Liver (tissue), 9 donors: ENCODE measurements around the gene CITED4. TPM values are rescaled to one million over a fixed set of nuclear protein-coding genes. Genes with fewer than 3 reads are reported as not detected.

ENCODE experiments used
- DNase-seq: peaks from one replicate; pipeline ENCODE4 v3.0.0-alpha.2; 2017; ENCODE audit warnings: low spot score
- H3K27ac ChIP-seq, 2 donors: one replicate each; pipeline ENCODE4 v1.7.0; 2013; ENCODE audit warnings: inconsistent platforms in 2 of 2, low read length in 2 of 2, control low read depth in 1 of 2, low read depth in 1 of 2, mild to moderate bottlenecking in 1 of 2
- H3K27me3 ChIP-seq, 4 donors: one replicate each; pipeline versions ENCODE4 v1.6.1 to v1.7.0; 2013; ENCODE audit warnings: low read length in 3 of 4, inconsistent platforms in 1 of 4, mild to moderate bottlenecking in 1 of 4, moderate library complexity in 1 of 4; ENCODE audit not compliant: control insufficient read depth in 4 of 4, insufficient read depth in 4 of 4
- H3K36me3 ChIP-seq, 4 donors: one replicate each; pipeline versions ENCODE4 v1.6.1 to v1.7.0; 2013; ENCODE audit warnings: low read length in 3 of 4, mild to moderate bottlenecking in 3 of 4, low read depth in 1 of 4, moderate library complexity in 1 of 4; ENCODE audit not compliant: control insufficient read depth in 4 of 4, insufficient read depth in 3 of 4
- H3K4me1 ChIP-seq, 4 donors: one replicate each; pipeline versions ENCODE4 v1.6.1 to v1.7.0; 2013; ENCODE audit warnings: low read length in 3 of 4, mild to moderate bottlenecking in 3 of 4, moderate library complexity in 1 of 4; ENCODE audit not compliant: control insufficient read depth in 4 of 4, insufficient read depth in 4 of 4
- H3K4me3 ChIP-seq, 3 donors: one replicate each; pipeline versions ENCODE4 v1.6.1 to v1.7.0; 2013; ENCODE audit warnings: low read length in 3 of 3, control low read depth in 1 of 3, low read depth in 1 of 3, mild to moderate bottlenecking in 1 of 3
- H3K9ac ChIP-seq, 2 donors: one replicate each; pipeline ENCODE4 v1.7.0; 2013; ENCODE audit warnings: low read length in 2 of 2, mild to moderate bottlenecking in 2 of 2, moderate library complexity in 2 of 2, control low read depth in 1 of 2, low read depth in 1 of 2
- H3K9me3 ChIP-seq, 4 donors: one replicate each; pipeline versions ENCODE4 v1.6.1 to v1.7.0; 2013; ENCODE audit warnings: low read length in 3 of 4; ENCODE audit not compliant: control insufficient read depth in 4 of 4
- EGR1 ChIP-seq, 2 donors: IDR thresholded peaks; 2 replicates each; pipeline ENCODE4 v1.6.1; 2016 to 2018; ENCODE audit warnings: antibody characterized with exemption in 2 of 2, low read depth in 2 of 2
- FOXA1 ChIP-seq: IDR thresholded peaks from 2 replicates; pipeline ENCODE4 v1.6.1; 2016; ENCODE audit warnings: antibody characterized with exemption
- FOXA2 ChIP-seq: IDR thresholded peaks from 2 replicates; pipeline ENCODE4 v1.6.1; 2016; ENCODE audit warnings: antibody characterized with exemption
- GABPA ChIP-seq, 2 donors: IDR thresholded peaks in 1 of 2; conservative IDR thresholded peaks in 1 of 2; 2 replicates each; pipeline ENCODE4 v1.6.1; 2016; ENCODE audit warnings: antibody characterized with exemption in 2 of 2, mild to moderate bottlenecking in 1 of 2, moderate library complexity in 1 of 2
- HNF4A ChIP-seq, 2 donors: conservative IDR thresholded peaks; 2 replicates each; pipeline ENCODE4 v1.6.1; 2016; ENCODE audit warnings: antibody characterized with exemption in 2 of 2, mild to moderate bottlenecking in 2 of 2
- JUND ChIP-seq, 2 donors: IDR thresholded peaks; 2 replicates each; pipeline ENCODE4 v1.6.1; 2016; ENCODE audit warnings: antibody characterized with exemption in 2 of 2
- NR2F2 ChIP-seq: IDR thresholded peaks from 2 replicates; pipeline ENCODE4 v1.6.1; 2016; ENCODE audit warnings: antibody characterized with exemption
- RAD21 ChIP-seq, 2 donors: IDR thresholded peaks; 2 replicates each; pipeline ENCODE4 v1.6.1; 2016; ENCODE audit warnings: antibody characterized with exemption in 2 of 2, mild to moderate bottlenecking in 2 of 2
- RXRA ChIP-seq, 2 donors: IDR thresholded peaks; 2 replicates each; pipeline ENCODE4 v1.6.1; 2017 to 2018; ENCODE audit warnings: antibody characterized with exemption in 2 of 2, mild to moderate bottlenecking in 1 of 2
- SP1 ChIP-seq: IDR thresholded peaks from 2 replicates; pipeline ENCODE4 v1.6.1; 2018; ENCODE audit warnings: antibody characterized with exemption, mild to moderate bottlenecking
- TAF1 ChIP-seq: conservative IDR thresholded peaks from 2 replicates; pipeline ENCODE4 v1.6.1; 2016; ENCODE audit warnings: antibody characterized with exemption, mild to moderate bottlenecking
- YY1 ChIP-seq: IDR thresholded peaks from 2 replicates; pipeline ENCODE4 v1.6.1; 2016; ENCODE audit warnings: antibody characterized with exemption, mild to moderate bottlenecking
- WGBS: extraction: QIAGEN DNeasy Blood & Tissue Kit; methylation state at CpG from one replicate; pipeline ENCODE4 v1.1.7; 2013; 5-methylcytosine and 5-hydroxymethylcytosine counted together
- polyA plus RNA-seq, 2 donors: library from polyadenylated mRNA; stranded (reverse) in 1 of 2; unstranded in 1 of 2; fragments of 200-250 nt in 1 of 2; fragments of >200 nt in 1 of 2; fragmentation: Nextera tagmentation in 1 of 2; extraction: Ambion mirVana in 1 of 2; gene quantifications; one replicate each; pipeline versions ENCODE4 v1.2.1 to v1.2.3, GENCODE V29; 2013 to 2015
- total RNA-seq, 2 donors: library from RNA; depleted of rRNA; stranded (reverse); fragments of >200 nt; gene quantifications; one replicate each; pipeline ENCODE4 v1.2.3, GENCODE V29; 2014
- TF ChIP-seq, protein P1 (sequence below): IDR thresholded peaks from 2 replicates; pipeline ENCODE4 v1.6.1; 2016; ENCODE audit warnings: antibody characterized with exemption, mild to moderate bottlenecking
- TF ChIP-seq, protein P2 (sequence below): IDR thresholded peaks from 2 replicates; pipeline ENCODE4 v1.6.1; 2016; ENCODE audit warnings: antibody characterized with exemption
- TF ChIP-seq, protein P3 (sequence below): fragments of 150-350 bp; IDR thresholded peaks from 2 replicates; pipeline ENCODE4 v1.5.1; 2017; ENCODE audit warnings: improper control_type of control experiment, low read depth, low read length; ENCODE audit not compliant: missing input control
- TF ChIP-seq, protein P4 (sequence below): IDR thresholded peaks from 2 replicates; pipeline ENCODE4 v1.6.1; 2016; ENCODE audit warnings: antibody characterized with exemption
- donor health status: healthy.
- donor health status: healthy.
- donor health status: healthy.
- donor health status: healthy.
- donor health status: healthy.

Gene CITED4
- total and polyA plus RNA-seq, 4 donors = 1.4 to 9.9 (median 5.2) TPM

DNA sequence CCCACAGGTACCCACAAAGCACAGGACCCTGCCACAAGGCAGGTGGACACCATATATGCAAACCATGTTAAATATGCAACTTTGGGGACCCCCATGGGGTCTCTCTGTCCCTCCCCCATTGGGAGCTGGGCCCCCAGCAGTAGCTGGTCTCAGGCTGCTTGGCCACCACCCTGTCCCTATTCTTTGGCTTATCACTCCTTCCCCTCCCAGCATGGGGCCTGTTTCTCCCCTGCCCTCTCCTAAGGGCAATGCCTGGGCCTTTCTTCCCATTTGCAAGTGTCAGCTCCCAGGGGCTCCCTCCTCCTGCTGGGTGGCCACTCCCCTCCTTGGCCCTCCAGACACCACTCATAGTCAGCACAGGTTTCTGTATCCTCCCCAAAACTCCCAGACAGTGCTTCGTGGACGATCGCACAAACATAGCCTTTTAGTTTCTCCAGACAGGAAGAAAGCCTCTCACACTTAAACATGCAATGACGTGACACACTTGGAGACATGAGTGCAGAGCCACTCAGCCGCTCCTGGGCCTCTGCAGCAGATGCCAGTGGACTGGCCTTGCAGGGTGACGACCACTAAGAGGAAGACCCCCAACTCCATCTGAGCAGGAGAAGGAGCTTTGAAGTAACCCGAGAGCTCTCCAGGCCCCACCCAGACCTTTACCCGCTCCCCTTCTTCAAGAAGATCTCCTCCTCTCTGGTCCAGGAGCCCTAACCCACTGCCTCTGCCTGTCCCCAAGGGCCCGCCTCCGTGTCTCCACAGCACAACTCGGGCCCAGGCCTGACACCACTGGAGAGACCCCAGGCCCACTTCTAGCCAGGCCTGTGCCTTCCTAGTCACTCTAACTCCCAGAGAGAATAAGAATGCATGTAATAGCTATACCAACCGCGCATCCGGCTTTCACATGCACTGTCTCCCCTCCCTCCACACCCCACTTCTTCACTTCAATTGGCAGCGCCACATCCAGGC is 22.9 kb downstream of the CITED4 start:
- WGBS = 96% methylated on average over 15 of the region's 15 CpGs
- DNase-seq = no peak

DNA sequence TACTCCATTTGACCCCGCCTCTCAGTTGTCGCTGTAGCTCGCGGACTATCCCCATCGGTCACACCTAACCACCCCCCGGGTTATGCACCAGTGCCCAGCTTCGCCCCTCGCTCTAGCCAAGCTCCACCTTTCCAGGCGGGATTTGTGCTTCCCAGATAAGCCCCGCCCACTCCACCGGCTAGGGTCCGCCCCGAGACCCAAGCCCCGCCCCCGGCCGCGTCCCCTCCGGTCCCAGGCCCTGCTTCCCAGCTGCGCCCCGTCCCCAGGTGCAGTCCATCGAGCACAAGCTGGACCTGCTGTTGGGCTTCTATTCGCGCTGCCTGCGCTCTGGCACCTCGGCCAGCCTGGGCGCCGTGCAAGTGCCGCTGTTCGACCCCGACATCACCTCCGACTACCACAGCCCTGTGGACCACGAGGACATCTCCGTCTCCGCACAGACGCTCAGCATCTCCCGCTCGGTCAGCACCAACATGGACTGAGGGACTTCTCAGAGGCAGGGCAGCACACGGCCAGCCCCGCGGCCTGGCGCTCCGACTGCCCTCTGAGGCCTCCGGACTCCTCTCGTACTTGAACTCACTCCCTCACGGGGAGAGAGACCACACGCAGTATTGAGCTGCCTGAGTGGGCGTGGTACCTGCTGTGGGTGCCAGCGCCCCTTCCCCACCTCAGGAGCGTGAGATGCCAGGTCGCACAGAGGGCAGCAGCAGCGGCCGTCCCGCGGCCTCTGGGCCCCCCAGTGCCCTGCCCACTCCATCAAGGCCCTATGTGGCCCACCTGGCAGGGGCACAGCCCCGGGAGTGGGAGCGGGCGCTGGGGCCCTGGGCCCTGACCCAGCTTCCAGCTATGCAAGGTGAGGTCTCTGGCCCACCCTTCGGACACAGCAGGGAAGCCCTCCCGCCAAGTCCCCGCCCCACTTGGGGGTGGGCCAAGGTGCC is 23.9 kb downstream of the CITED4 start:
- Histone ChIP-seq H3K4me1 (peaks cover 0 to 3% (median 0%) of the 10 kb centered on the region in 4 donors), H3K9ac (no peak overlapping the region), H3K27me3 (no peaks in the 10 kb centered on the region), H3K27ac (no peak overlapping the region), H3K36me3 (no peaks in the 10 kb centered on the region), H3K9me3 (no peaks in the 10 kb centered on the region), H3K4me3 (no peak overlapping the region)
- DNase-seq = no peak
- 75% methylated on average over 60 of the region's 60 CpGs for WGBS
- TF ChIP-seq FOXA1 = no peak
- TF ChIP-seq, protein P1, sequence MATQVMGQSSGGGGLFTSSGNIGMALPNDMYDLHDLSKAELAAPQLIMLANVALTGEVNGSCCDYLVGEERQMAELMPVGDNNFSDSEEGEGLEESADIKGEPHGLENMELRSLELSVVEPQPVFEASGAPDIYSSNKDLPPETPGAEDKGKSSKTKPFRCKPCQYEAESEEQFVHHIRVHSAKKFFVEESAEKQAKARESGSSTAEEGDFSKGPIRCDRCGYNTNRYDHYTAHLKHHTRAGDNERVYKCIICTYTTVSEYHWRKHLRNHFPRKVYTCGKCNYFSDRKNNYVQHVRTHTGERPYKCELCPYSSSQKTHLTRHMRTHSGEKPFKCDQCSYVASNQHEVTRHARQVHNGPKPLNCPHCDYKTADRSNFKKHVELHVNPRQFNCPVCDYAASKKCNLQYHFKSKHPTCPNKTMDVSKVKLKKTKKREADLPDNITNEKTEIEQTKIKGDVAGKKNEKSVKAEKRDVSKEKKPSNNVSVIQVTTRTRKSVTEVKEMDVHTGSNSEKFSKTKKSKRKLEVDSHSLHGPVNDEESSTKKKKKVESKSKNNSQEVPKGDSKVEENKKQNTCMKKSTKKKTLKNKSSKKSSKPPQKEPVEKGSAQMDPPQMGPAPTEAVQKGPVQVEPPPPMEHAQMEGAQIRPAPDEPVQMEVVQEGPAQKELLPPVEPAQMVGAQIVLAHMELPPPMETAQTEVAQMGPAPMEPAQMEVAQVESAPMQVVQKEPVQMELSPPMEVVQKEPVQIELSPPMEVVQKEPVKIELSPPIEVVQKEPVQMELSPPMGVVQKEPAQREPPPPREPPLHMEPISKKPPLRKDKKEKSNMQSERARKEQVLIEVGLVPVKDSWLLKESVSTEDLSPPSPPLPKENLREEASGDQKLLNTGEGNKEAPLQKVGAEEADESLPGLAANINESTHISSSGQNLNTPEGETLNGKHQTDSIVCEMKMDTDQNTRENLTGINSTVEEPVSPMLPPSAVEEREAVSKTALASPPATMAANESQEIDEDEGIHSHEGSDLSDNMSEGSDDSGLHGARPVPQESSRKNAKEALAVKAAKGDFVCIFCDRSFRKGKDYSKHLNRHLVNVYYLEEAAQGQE = no peak
- TF ChIP-seq NR2F2 = no peak
- TF ChIP-seq HNF4A (conservative IDR thresholded peaks at IDR 0.05) = no peak
- TF ChIP-seq TAF1 = no peak
- TF ChIP-seq GABPA (IDR thresholded peaks at IDR 0.05 in 1 of 2, conservative IDR thresholded peaks at IDR 0.05 in 1 of 2) = no peak
- TF ChIP-seq, protein P2, sequence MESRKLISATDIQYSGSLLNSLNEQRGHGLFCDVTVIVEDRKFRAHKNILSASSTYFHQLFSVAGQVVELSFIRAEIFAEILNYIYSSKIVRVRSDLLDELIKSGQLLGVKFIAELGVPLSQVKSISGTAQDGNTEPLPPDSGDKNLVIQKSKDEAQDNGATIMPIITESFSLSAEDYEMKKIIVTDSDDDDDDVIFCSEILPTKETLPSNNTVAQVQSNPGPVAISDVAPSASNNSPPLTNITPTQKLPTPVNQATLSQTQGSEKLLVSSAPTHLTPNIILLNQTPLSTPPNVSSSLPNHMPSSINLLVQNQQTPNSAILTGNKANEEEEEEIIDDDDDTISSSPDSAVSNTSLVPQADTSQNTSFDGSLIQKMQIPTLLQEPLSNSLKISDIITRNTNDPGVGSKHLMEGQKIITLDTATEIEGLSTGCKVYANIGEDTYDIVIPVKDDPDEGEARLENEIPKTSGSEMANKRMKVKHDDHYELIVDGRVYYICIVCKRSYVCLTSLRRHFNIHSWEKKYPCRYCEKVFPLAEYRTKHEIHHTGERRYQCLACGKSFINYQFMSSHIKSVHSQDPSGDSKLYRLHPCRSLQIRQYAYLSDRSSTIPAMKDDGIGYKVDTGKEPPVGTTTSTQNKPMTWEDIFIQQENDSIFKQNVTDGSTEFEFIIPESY = no peak
- TF ChIP-seq, protein P3, sequence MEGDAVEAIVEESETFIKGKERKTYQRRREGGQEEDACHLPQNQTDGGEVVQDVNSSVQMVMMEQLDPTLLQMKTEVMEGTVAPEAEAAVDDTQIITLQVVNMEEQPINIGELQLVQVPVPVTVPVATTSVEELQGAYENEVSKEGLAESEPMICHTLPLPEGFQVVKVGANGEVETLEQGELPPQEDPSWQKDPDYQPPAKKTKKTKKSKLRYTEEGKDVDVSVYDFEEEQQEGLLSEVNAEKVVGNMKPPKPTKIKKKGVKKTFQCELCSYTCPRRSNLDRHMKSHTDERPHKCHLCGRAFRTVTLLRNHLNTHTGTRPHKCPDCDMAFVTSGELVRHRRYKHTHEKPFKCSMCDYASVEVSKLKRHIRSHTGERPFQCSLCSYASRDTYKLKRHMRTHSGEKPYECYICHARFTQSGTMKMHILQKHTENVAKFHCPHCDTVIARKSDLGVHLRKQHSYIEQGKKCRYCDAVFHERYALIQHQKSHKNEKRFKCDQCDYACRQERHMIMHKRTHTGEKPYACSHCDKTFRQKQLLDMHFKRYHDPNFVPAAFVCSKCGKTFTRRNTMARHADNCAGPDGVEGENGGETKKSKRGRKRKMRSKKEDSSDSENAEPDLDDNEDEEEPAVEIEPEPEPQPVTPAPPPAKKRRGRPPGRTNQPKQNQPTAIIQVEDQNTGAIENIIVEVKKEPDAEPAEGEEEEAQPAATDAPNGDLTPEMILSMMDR = no peak
- TF ChIP-seq, protein P4, sequence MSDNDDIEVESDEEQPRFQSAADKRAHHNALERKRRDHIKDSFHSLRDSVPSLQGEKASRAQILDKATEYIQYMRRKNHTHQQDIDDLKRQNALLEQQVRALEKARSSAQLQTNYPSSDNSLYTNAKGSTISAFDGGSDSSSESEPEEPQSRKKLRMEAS = no peak
- no peak for TF ChIP-seq JUND (IDR thresholded peaks at IDR 0.05)
- no peak for TF ChIP-seq RAD21 (IDR thresholded peaks at IDR 0.05)
- TF ChIP-seq EGR1 (IDR thresholded peaks at IDR 0.05; ENCODE audit: low read depth in 2 of 2) = no peak
- TF ChIP-seq FOXA2 = no peak
- TF ChIP-seq YY1 = no peak

More for the DNA sequence above, 22.9 kb downstream of the CITED4 start:
- Histone ChIP-seq H3K4me3 (no peak overlapping the region), H3K27ac (no peak overlapping the region), H3K36me3 (no peaks in the 10 kb centered on the region), H3K9me3 (no peaks in the 10 kb centered on the region), H3K4me1 (peaks cover 0 to 3% (median 1%) of the 10 kb centered on the region in 4 donors), H3K9ac (no peak overlapping the region), H3K27me3 (no peaks in the 10 kb centered on the region)
- TF ChIP-seq GABPA (IDR thresholded peaks at IDR 0.05 in 1 of 2, conservative IDR thresholded peaks at IDR 0.05 in 1 of 2) (no peak), EGR1 (IDR thresholded peaks at IDR 0.05; ENCODE audit: low read depth in 2 of 2) (no peak), NR2F2 (no peak), SP1 (no peak), RXRA (IDR thresholded peaks at IDR 0.05) (no peak)
- TF ChIP-seq, protein P4 = no peak
- TF ChIP-seq, protein P3 = no peak
